ENCODE data around the gene CYLD. TPM values are rescaled to one million over a fixed set of nuclear protein-coding genes. Genes with fewer than 3 reads are reported as not detected.

Gene CYLD
- total and polyA plus RNA-seq, 2 donors from 2014 or later: 8.9 to 48.0 TPM

GRCh38 chr16:50722960-50723359 lies 18.9 kb upstream of the CYLD start:
- Histone ChIP-seq H3K4me3 (ENCODE audit: low read length in 3 of 3) (no peak overlapping the region), H3K4me1 (ENCODE audit: control insufficient read depth in 2 of 3, insufficient read depth in 2 of 3, low read depth in 1 of 3, low read length in 3 of 3) (no peaks in the 10 kb centered on the region), H3K36me3 (ENCODE audit: control insufficient read depth in 2 of 3, insufficient read depth in 3 of 3, low read length in 3 of 3) (no peaks in the 10 kb centered on the region), H3K9ac (ENCODE audit: low read length in 3 of 3) (no peak overlapping the region), H3K9me3 (ENCODE audit: control insufficient read depth in 2 of 3, insufficient read depth in 1 of 3, low read length in 3 of 3) (no peaks in the 10 kb centered on the region), H3K27me3 (ENCODE audit: control insufficient read depth, insufficient read depth, low read length) (no peaks in the 10 kb centered on the region), H3K27ac (ENCODE audit: low read depth in 2 of 2, low read length in 2 of 2) (no peak overlapping the region)
- DNase-seq (no peak), FAIRE-seq (no peak)
- intact Hi-C loops (cut with DNase I): no loop called here
- TF ChIP-seq CTCF (IDR thresholded peaks at IDR 0.05; ENCODE audit: borderline replicate concordance, extremely low read depth, insufficient read depth): no peak

- intact Hi-C loops (cut with DNase I): no loop called here
- Histone ChIP-seq H3K27me3 (ENCODE audit: control insufficient read depth, insufficient read depth, low read length) (no peaks in the 10 kb centered on the region), H3K9me3 (ENCODE audit: control insufficient read depth in 2 of 3, insufficient read depth in 1 of 3, low read length in 3 of 3) (no peaks in the 10 kb centered on the region), H3K4me1 (ENCODE audit: control insufficient read depth in 2 of 3, insufficient read depth in 2 of 3, low read depth in 1 of 3, low read length in 3 of 3) (no peaks in the 10 kb centered on the region), H3K9ac (ENCODE audit: low read length in 3 of 3) (no peak overlapping the region), H3K4me3 (ENCODE audit: low read length in 3 of 3) (no peak overlapping the region), H3K27ac (ENCODE audit: low read depth in 2 of 2, low read length in 2 of 2) (no peak overlapping the region), H3K36me3 (ENCODE audit: control insufficient read depth in 2 of 3, insufficient read depth in 3 of 3, low read length in 3 of 3) (no peaks in the 10 kb centered on the region)
- DNase-seq: no peak
- no peak for FAIRE-seq
- TF ChIP-seq CTCF (IDR thresholded peaks at IDR 0.05; ENCODE audit: borderline replicate concordance, extremely low read depth, insufficient read depth): no peak
Measured at GRCh38 chr16:50724306-50724705, 17.6 kb upstream of the CYLD start.

GRCh38 chr16:50731130-50731988 lies 10.5 kb upstream of the CYLD start:
- no peak for FAIRE-seq

More at GRCh38 chr16:50731130-50731988, 10.5 kb upstream of the CYLD start:
- H3K9me3 ChIP-seq (ENCODE audit: control insufficient read depth in 2 of 3, insufficient read depth in 1 of 3, low read length in 3 of 3): no peaks in the 10 kb centered on the region
- no peak for TF ChIP-seq CTCF (IDR thresholded peaks at IDR 0.05; ENCODE audit: borderline replicate concordance, extremely low read depth, insufficient read depth)
- no peak overlapping the region for H3K9ac ChIP-seq (ENCODE audit: low read length in 3 of 3)
- H3K4me1 ChIP-seq (ENCODE audit: control insufficient read depth in 2 of 3, insufficient read depth in 2 of 3, low read depth in 1 of 3, low read length in 3 of 3): no peaks in the 10 kb centered on the region
- H3K4me3 ChIP-seq (ENCODE audit: low read length in 3 of 3): no peak overlapping the region
- H3K27me3 ChIP-seq (ENCODE audit: control insufficient read depth, insufficient read depth, low read length): no peaks in the 10 kb centered on the region
- DNase-seq: no peak
- intact Hi-C loops (cut with DNase I): no loop called here
- no peaks in the 10 kb centered on the region for H3K36me3 ChIP-seq (ENCODE audit: control insufficient read depth in 2 of 3, insufficient read depth in 3 of 3, low read length in 3 of 3)
- H3K27ac ChIP-seq (ENCODE audit: low read depth in 2 of 2, low read length in 2 of 2): no peak overlapping the region
